Measurements from ENCODE around the gene STRIT1.
"Not testable (repeated sequence)": the region's sequence is repeated elsewhere in the genome, so short reads cannot be mapped to it uniquely, and the experiment has no call there.

The STRIT1 gene

GRCh38 chr3:155312781-155313180 lies 19.3 kb upstream of the STRIT1 start:
- no peak for DNase-seq

- DNase-seq, result no peak
Measured at GRCh38 chr3:155309581-155309980, 16.1 kb upstream of the STRIT1 start.

GRCh38 chr3:155308831-155309230 lies 15.3 kb upstream of the STRIT1 start:
- no peak for DNase-seq

GRCh38 chr3:155307183-155307582 lies 13.7 kb upstream of the STRIT1 start:
- DNase-seq, result no peak

- no peak for DNase-seq
Measured at GRCh38 chr3:155304394-155304793, 10.9 kb upstream of the STRIT1 start.

GRCh38 chr3:155303540-155304097 lies 10.1 kb upstream of the STRIT1 start:
- DNase-seq, result no peak

GRCh38 chr3:155302891-155303290 lies 9.4 kb upstream of the STRIT1 start:
- DNase-seq, result no peak

- no peak for DNase-seq
Measured at GRCh38 chr3:155302481-155302880, 9.0 kb upstream of the STRIT1 start.

- DNase-seq, result no peak
Measured at GRCh38 chr3:155297100-155297499, 3.6 kb upstream of the STRIT1 start.

- no peak for DNase-seq
Measured at GRCh38 chr3:155296413-155296812, 2.9 kb upstream of the STRIT1 start.

GRCh38 chr3:155292693-155293092 lies 790 bp downstream of the STRIT1 start:
- DNase-seq, result no peak

- no peak for DNase-seq
Measured at GRCh38 chr3:155292133-155292532, 1.4 kb downstream of the STRIT1 start.

- no peak for DNase-seq
Measured at GRCh38 chr3:155286736-155287135, 6.7 kb downstream of the STRIT1 start.

- no peak for DNase-seq
Measured at GRCh38 chr3:155285936-155286335, 7.5 kb downstream of the STRIT1 start.

- no peak for DNase-seq
Measured at GRCh38 chr3:155283092-155284056, 10.1 kb downstream of the STRIT1 start.

- no peak for DNase-seq
Measured at GRCh38 chr3:155282385-155283091, 10.9 kb downstream of the STRIT1 start.

- no peak for DNase-seq
Measured at GRCh38 chr3:155281912-155282311, 11.6 kb downstream of the STRIT1 start.

GRCh38 chr3:155276089-155276488 lies 17.4 kb downstream of the STRIT1 start:
- DNase-seq, result not testable (repeated sequence)

GRCh38 chr3:155275159-155275754 lies 18.2 kb downstream of the STRIT1 start:
- DNase-seq, result not testable (repeated sequence)

GRCh38 chr3:155274435-155274834 lies 19.0 kb downstream of the STRIT1 start:
- DNase-seq, result not testable (repeated sequence)

GRCh38 chr3:155271343-155271613 lies 22.2 kb downstream of the STRIT1 start:
- no peak for DNase-seq

- no peak for DNase-seq
Measured at GRCh38 chr3:155270485-155271342, 22.8 kb downstream of the STRIT1 start.

- DNase-seq, result no peak
Measured at GRCh38 chr3:155270063-155270462, 23.4 kb downstream of the STRIT1 start.
